H9 (cell line): Measurements from ENCODE around the gene WNT7B. TPM values are rescaled to one million over a fixed set of nuclear protein-coding genes. Genes with fewer than 3 reads are reported as not detected.

ENCODE experiments used
- DNase-seq: peaks from one replicate; pipeline ENCODE4 v3.0.0-alpha.2; 2017
- H2AFZ ChIP-seq: one replicate; pipeline ENCODE4 v1.6.1; 2013; ENCODE audit warnings: mild to moderate bottlenecking, low read length, control low read depth, moderate library complexity
- H2AK5ac ChIP-seq: 2 replicates; pipeline ENCODE4 v1.6.1; 2013; ENCODE audit warnings: low read length, control low read depth, mixed read lengths; ENCODE audit not compliant: insufficient read length
- H2BK120ac ChIP-seq: one replicate; pipeline ENCODE4 v1.6.1; 2013; ENCODE audit warnings: low read depth, mild to moderate bottlenecking, low read length, control low read depth, inconsistent platforms; ENCODE audit not compliant: poor library complexity, severe bottlenecking
- H2BK12ac ChIP-seq: 2 replicates; pipeline ENCODE4 v1.6.1; 2013; ENCODE audit warnings: low read length, control low read depth, mixed read lengths, low read depth; ENCODE audit not compliant: insufficient read length
- H2BK15ac ChIP-seq: 2 replicates; pipeline ENCODE4 v1.6.1; 2013; ENCODE audit warnings: low read depth, low read length, control low read depth
- H2BK20ac ChIP-seq: one replicate; pipeline ENCODE4 v1.6.1; 2013; ENCODE audit warnings: low read depth, mild to moderate bottlenecking, low read length, control low read depth, inconsistent platforms; ENCODE audit not compliant: poor library complexity, severe bottlenecking
- H2BK5ac ChIP-seq: 2 replicates; pipeline ENCODE4 v1.6.1; 2013; ENCODE audit warnings: low read length, control low read depth, mixed read lengths; ENCODE audit not compliant: insufficient read length
- H3K14ac ChIP-seq: 2 replicates; pipeline ENCODE4 v1.6.1; 2013; ENCODE audit warnings: low read length, control low read depth; ENCODE audit not compliant: insufficient read depth
- H3K18ac ChIP-seq: 2 replicates; pipeline ENCODE4 v1.6.1; 2013; ENCODE audit warnings: low read depth, mild to moderate bottlenecking, mixed read lengths, low read length, control low read depth; ENCODE audit not compliant: insufficient read length
- H3K23ac ChIP-seq: 2 replicates; pipeline ENCODE4 v1.6.1; 2013; ENCODE audit warnings: low read length, control low read depth, mixed read lengths, low read depth; ENCODE audit not compliant: insufficient read length
- H3K23me2 ChIP-seq: 2 replicates; pipeline ENCODE4 v1.6.1; 2013; ENCODE audit warnings: low read depth, mild to moderate bottlenecking, mixed read lengths, low read length, control low read depth; ENCODE audit not compliant: insufficient read length, poor library complexity, severe bottlenecking
- H3K27ac ChIP-seq: 2 replicates; pipeline ENCODE4 v1.5.1; 2013; ENCODE audit warnings: low read length, control low read depth, mixed read lengths, low read depth; ENCODE audit not compliant: insufficient read length
- H3K27me3 ChIP-seq: 2 replicates; pipeline ENCODE4 v1.6.1; 2013; ENCODE audit warnings: low read length, control low read depth, inconsistent platforms; ENCODE audit not compliant: insufficient read depth
- H3K4ac ChIP-seq: 2 replicates; pipeline ENCODE4 v1.6.1; 2013; ENCODE audit warnings: low read depth, mild to moderate bottlenecking, control low read depth, inconsistent platforms, low read length, moderate library complexity
- H3K4me1 ChIP-seq: 2 replicates; pipeline ENCODE4 v1.6.1; 2013; ENCODE audit warnings: low read length, control low read depth, inconsistent platforms; ENCODE audit not compliant: insufficient read depth
- H3K4me2 ChIP-seq: 2 replicates; pipeline ENCODE4 v1.6.1; 2013; ENCODE audit warnings: low read length, control low read depth, mixed read lengths; ENCODE audit not compliant: insufficient read length, insufficient read depth
- H3K56ac ChIP-seq: 2 replicates; pipeline ENCODE4 v1.6.1; 2013; ENCODE audit warnings: low read depth, mild to moderate bottlenecking, mixed read lengths, low read length, control low read depth; ENCODE audit not compliant: insufficient read length
- H3K79me1 ChIP-seq: 2 replicates; pipeline ENCODE4 v1.6.1; 2013; ENCODE audit warnings: low read depth, mild to moderate bottlenecking, moderate library complexity, low read length, control low read depth, inconsistent platforms; ENCODE audit not compliant: insufficient read depth, poor library complexity, severe bottlenecking
- H3K79me2 ChIP-seq: 2 replicates; pipeline ENCODE4 v1.6.1; 2013; ENCODE audit warnings: low read length, control low read depth, inconsistent platforms; ENCODE audit not compliant: insufficient read depth
- H3K9ac ChIP-seq: 2 replicates; pipeline ENCODE4 v1.6.1; 2013; ENCODE audit warnings: low read length, control low read depth, mixed read lengths; ENCODE audit not compliant: insufficient read length; ENCODE audit errors: extremely low read depth
- H3K9me3 ChIP-seq: one replicate; pipeline ENCODE4 v1.6.1; 2013; ENCODE audit warnings: low read depth, low read length, inconsistent platforms; ENCODE audit not compliant: control insufficient read depth
- H3T11ph ChIP-seq: one replicate; pipeline ENCODE4 v1.6.1; 2013; ENCODE audit warnings: mild to moderate bottlenecking, low read length, control low read depth, inconsistent platforms
- H4K20me1 ChIP-seq: one replicate; pipeline ENCODE4 v1.6.1; 2013; ENCODE audit not compliant: control insufficient read depth, insufficient read length, insufficient read depth
- H4K5ac ChIP-seq: 2 replicates; pipeline ENCODE4 v1.6.1; 2013; ENCODE audit warnings: low read depth, mild to moderate bottlenecking, mixed read lengths, low read length, control low read depth; ENCODE audit not compliant: insufficient read length
- H4K8ac ChIP-seq: replicated peaks from 2 replicates; pipeline ENCODE4 v1.6.1; 2013; ENCODE audit warnings: low read length, control low read depth, mixed read lengths, low read depth; ENCODE audit not compliant: insufficient read length
- H4K91ac ChIP-seq: 2 replicates; pipeline ENCODE4 v1.6.1; 2013; ENCODE audit warnings: low read depth, mild to moderate bottlenecking, moderate library complexity, mixed read lengths, low read length, control low read depth; ENCODE audit not compliant: insufficient read length
- H3K27ac Mint-ChIP-seq, 3 experiments: 2 replicates in 2 of 3; 3 replicates in 1 of 3; pipeline ENCODE4 v1.8.0; 2020 to 2021; ENCODE audit warnings: mixed read lengths in 3 of 3, mild to moderate bottlenecking in 1 of 3, moderate library complexity in 1 of 3
- H3K27me3 Mint-ChIP-seq: 2 replicates; pipeline ENCODE4 v1.8.0; 2021; ENCODE audit warnings: low read depth, mild to moderate bottlenecking, moderate library complexity, mixed read lengths
- H3K36me3 Mint-ChIP-seq, 3 experiments: 2 replicates in 2 of 3; 3 replicates in 1 of 3; pipeline ENCODE4 v1.8.0; 2020 to 2021; ENCODE audit warnings: low read depth in 3 of 3, mixed read lengths in 3 of 3; ENCODE audit not compliant: insufficient read depth in 1 of 3
- H3K4me1 Mint-ChIP-seq, 2 experiments: 2 replicates each; pipeline ENCODE4 v1.8.0; 2020; ENCODE audit warnings: mixed read lengths in 2 of 2
- H3K4me3 Mint-ChIP-seq, 2 experiments: 2 replicates in 1 of 2; 3 replicates in 1 of 2; pipeline ENCODE4 v1.8.0; 2020 to 2021; ENCODE audit warnings: mild to moderate bottlenecking in 2 of 2, mixed read lengths in 2 of 2, moderate library complexity in 1 of 2
- H3K9me3 Mint-ChIP-seq, 2 experiments: 2 replicates in 1 of 2; 3 replicates in 1 of 2; pipeline ENCODE4 v1.8.0; 2020; ENCODE audit warnings: mild to moderate bottlenecking in 2 of 2, mixed read lengths in 2 of 2, moderate library complexity in 1 of 2
- CTCF ChIP-seq: fragments of 200-600 bp; sonication (generic); conservative IDR thresholded peaks from 3 replicates; pipeline ENCODE4 v1.8.0; 2021; ENCODE audit warnings: antibody characterized with exemption, mild to moderate bottlenecking
- WGBS: extraction: QIAGEN DNeasy Blood & Tissue Kit; methylation state at CpG from one replicate; pipeline ENCODE4 v1.1.7; 2013; ENCODE audit warnings: missing lambda C conversion rate, low lambda C conversion rate, mixed read lengths; ENCODE audit not compliant: insufficient read length; ENCODE audit errors: extremely low coverage; 5-methylcytosine and 5-hydroxymethylcytosine counted together
- total RNA-seq: library from RNA; stranded (reverse); gene quantifications from 2 replicates; pipeline ENCODE4 v1.2.1, GENCODE V29; 2021

Gene WNT7B
- total RNA-seq, 1 experiment from 2014 or later = 0.09 TPM

DNA sequence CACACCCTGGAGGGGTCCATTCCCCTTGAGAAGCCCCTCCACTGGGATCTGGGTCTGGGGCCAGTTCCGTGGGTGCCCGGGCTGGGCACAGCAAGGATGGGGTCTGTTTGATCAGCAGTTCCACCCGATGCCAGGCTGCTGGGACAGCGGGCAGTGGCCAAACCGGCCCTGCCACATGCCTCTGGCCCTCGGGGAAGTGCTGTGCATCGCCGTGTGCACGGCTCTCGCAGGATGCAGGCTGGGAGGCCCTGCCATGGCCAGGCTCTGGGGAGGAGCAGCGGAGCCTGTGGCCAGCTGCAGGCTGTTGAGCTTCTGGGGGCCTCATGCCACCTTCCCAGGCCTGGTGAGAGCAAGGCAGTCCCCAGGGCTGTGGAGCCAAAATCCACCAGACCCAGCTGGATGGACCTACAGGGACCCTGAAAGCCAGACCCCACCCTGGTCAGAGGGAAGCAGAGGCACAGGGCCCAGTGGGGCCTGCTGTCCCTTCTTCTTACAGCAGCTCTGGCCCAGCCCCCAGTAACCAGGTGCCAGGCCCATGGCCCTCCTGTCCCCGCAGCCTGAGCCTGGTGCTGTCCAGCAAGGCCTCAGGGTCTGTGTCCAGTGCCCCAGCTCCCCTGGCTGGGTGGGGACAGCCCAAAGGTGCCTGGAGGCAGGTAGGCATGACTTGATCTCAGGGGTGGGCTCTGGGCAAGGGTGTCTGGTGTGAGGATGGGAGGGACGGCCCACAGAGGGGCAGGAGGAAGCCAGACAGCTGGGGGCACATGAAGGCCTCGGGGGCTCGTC, 57.3 kb downstream of the WNT7B start:
- Histone ChIP-seq H3K23me2 (no peaks in the 10 kb centered on the region), H3K79me1 (no peaks in the 10 kb centered on the region), H3K9me3 (no peaks in the 10 kb centered on the region), H2AK5ac (no peak overlapping the region), H3K4me2 (no peak overlapping the region), H2BK5ac (no peak overlapping the region), H3K14ac (no peak overlapping the region; the same call in 1 of the 2 replicates), H2BK20ac (no peak overlapping the region), H3K4me1 (no peaks in the 10 kb centered on the region), H2BK120ac (no peak overlapping the region), H3K4ac (no peak overlapping the region), H2AFZ (no peak overlapping the region), H4K20me1 (no peaks in the 10 kb centered on the region), H3K23ac (no peak overlapping the region), H3K27me3 (no peaks in the 10 kb centered on the region), H4K91ac (no peak overlapping the region), H2BK15ac (no peak overlapping the region), H3K56ac (no peak overlapping the region), H2BK12ac (no peak overlapping the region), H3T11ph (no peak overlapping the region), H4K8ac (no peak overlapping the region), H4K5ac (no peak overlapping the region), H3K27ac (no peak overlapping the region), H3K9ac (no peak overlapping the region), H3K79me2 (no peaks in the 10 kb centered on the region), H3K18ac (no peak overlapping the region)
- Mint-ChIP-seq H3K9me3 (no peaks in the 10 kb centered on the region; a peak in 1 of 5 replicates), H3K27ac (no peak overlapping the region), H3K36me3 (no peaks in the 10 kb centered on the region), H3K4me3 (no peak overlapping the region), H3K4me1 (no peaks in the 10 kb centered on the region), H3K27me3 (peaks cover 2% of the 10 kb centered on the region)
- no peak for TF ChIP-seq CTCF
- no CpG with 5 or more reads among the region's 15 CpGs for WGBS
- no peak for DNase-seq
